GM23338 (cell line): ENCODE measurements around the gene LNX1. TPM values are rescaled to one million over a fixed set of nuclear protein-coding genes. Genes with fewer than 3 reads are reported as not detected.

Experiments used
- ATAC-seq: fragments of 200-7000 bp; cut with Tn5 transposase; 3 replicates; pipeline ENCODE4 v1.9.1; 2020
- DNase-seq: peaks from one replicate; pipeline ENCODE4 v3.0.0-alpha.2; 2015; ENCODE audit warnings: low spot score
- H2AFZ ChIP-seq: fragments of 200-600 bp; sonication (generic); 2 replicates; pipeline ENCODE4 v1.8.0; 2016; ENCODE audit warnings: antibody characterized with exemption, mild to moderate bottlenecking, moderate library complexity
- H3F3A ChIP-seq: fragments of 200-600 bp; sonication (generic); replicated peaks from 2 replicates; pipeline ENCODE4 v1.8.0; 2017; ENCODE audit warnings: antibody characterized with exemption, mixed run types, low read depth
- H3K27ac ChIP-seq: fragments of 200-600 bp; sonication (generic); 2 replicates; pipeline ENCODE4 v1.6.1; 2016; ENCODE audit warnings: low read depth
- H3K27me3 ChIP-seq: fragments of 200-600 bp; sonication (generic); 2 replicates; pipeline ENCODE4 v1.8.0; 2016; ENCODE audit warnings: mild to moderate bottlenecking, mixed run types, moderate library complexity; ENCODE audit not compliant: insufficient read depth
- H3K36me3 ChIP-seq: fragments of 200-600 bp; sonication (generic); 2 replicates; pipeline ENCODE4 v1.8.0; 2016; ENCODE audit warnings: mild to moderate bottlenecking; ENCODE audit not compliant: insufficient read depth
- H3K4me1 ChIP-seq: fragments of 200-600 bp; sonication (generic); 2 replicates; pipeline ENCODE4 v1.8.0; 2016; ENCODE audit warnings: mild to moderate bottlenecking, moderate library complexity; ENCODE audit not compliant: insufficient read depth
- H3K4me2 ChIP-seq: fragments of 200-600 bp; sonication (generic); 2 replicates; pipeline ENCODE4 v1.7.1; 2017; ENCODE audit warnings: mixed run types
- H3K4me3 ChIP-seq: fragments of 200-600 bp; sonication (generic); 2 replicates; pipeline ENCODE4 v1.6.1; 2016; ENCODE audit warnings: mixed run types
- H3K79me2 ChIP-seq: fragments of 200-600 bp; sonication (generic); replicated peaks from 2 replicates; pipeline ENCODE4 v1.8.0; 2017; ENCODE audit warnings: mild to moderate bottlenecking; ENCODE audit not compliant: insufficient read depth
- H3K9me2 ChIP-seq: fragments of 200-600 bp; sonication (generic); 2 replicates; pipeline ENCODE4 v1.8.0; 2017; ENCODE audit not compliant: insufficient read depth
- H4K20me1 ChIP-seq: fragments of 200-600 bp; sonication (generic); replicated peaks from 2 replicates; pipeline ENCODE4 v1.8.0; 2017; ENCODE audit warnings: mild to moderate bottlenecking; ENCODE audit not compliant: insufficient read depth
- H3K27ac Mint-ChIP-seq: 2 replicates; pipeline ENCODE4 v1.8.0; 2020; ENCODE audit warnings: inconsistent platforms, mild to moderate bottlenecking, moderate library complexity, mixed read lengths
- H3K27me3 Mint-ChIP-seq: 3 replicates; pipeline ENCODE4 v1.8.0; 2022; ENCODE audit warnings: low read depth, mild to moderate bottlenecking, moderate library complexity, mixed read lengths, inconsistent platforms; ENCODE audit not compliant: insufficient read depth, poor library complexity
- H3K36me3 Mint-ChIP-seq: 3 replicates; pipeline ENCODE4 v1.8.0; 2021; ENCODE audit warnings: low read depth, mild to moderate bottlenecking, inconsistent platforms, moderate library complexity, mixed read lengths
- H3K4me1 Mint-ChIP-seq: 3 replicates; pipeline ENCODE4 v1.8.0; 2020; ENCODE audit warnings: mild to moderate bottlenecking, inconsistent platforms, mixed read lengths
- H3K4me3 Mint-ChIP-seq: 3 replicates; pipeline ENCODE4 v1.8.0; 2021; ENCODE audit warnings: moderate library complexity, mild to moderate bottlenecking, inconsistent platforms, mixed read lengths
- H3K9me3 Mint-ChIP-seq: 3 replicates; pipeline ENCODE4 v1.8.0; 2020; ENCODE audit warnings: moderate library complexity, mild to moderate bottlenecking, inconsistent platforms, mixed read lengths
- CREB1 ChIP-seq: fragments of 250-450 bp; sonication (Bioruptor Pico); IDR thresholded peaks from 2 replicates; pipeline ENCODE4 v1.5.0; 2020; ENCODE audit warnings: low read depth, mild to moderate bottlenecking, moderate library complexity
- CTCF ChIP-seq, 2 experiments: fragments of 200-600 bp in 1 of 2; sonication (generic) in 1 of 2; conservative IDR thresholded peaks; 2 replicates each; pipeline versions ENCODE4 v1.5.1 to v1.6.1; 2016 to 2017; ENCODE audit warnings: antibody characterized with exemption in 2 of 2, low read depth in 2 of 2, mild to moderate bottlenecking in 2 of 2, moderate library complexity in 1 of 2
- ETS1 ChIP-seq: IDR thresholded peaks from 2 replicates; pipeline ENCODE4 v1.6.1; 2016; ENCODE audit warnings: antibody characterized with exemption
- EZH2 ChIP-seq: fragments of 200-600 bp; sonication (generic); IDR thresholded peaks from one replicate; pipeline ENCODE4 v1.8.0; 2017; ENCODE audit warnings: antibody characterized with exemption, mild to moderate bottlenecking, low read depth; ENCODE audit not compliant: unreplicated experiment
- EZH2phosphoT487 ChIP-seq: fragments of 200-600 bp; sonication (generic); IDR thresholded peaks from one replicate; pipeline ENCODE4 v1.8.1; 2018; ENCODE audit warnings: antibody characterized with exemption; ENCODE audit not compliant: unreplicated experiment
- JUNB ChIP-seq: IDR thresholded peaks from one replicate; pipeline ENCODE4 v1.6.1; 2016; ENCODE audit warnings: antibody characterized with exemption; ENCODE audit not compliant: unreplicated experiment
- NANOG ChIP-seq: IDR thresholded peaks from 2 replicates; pipeline ENCODE4 v1.6.1; 2016; ENCODE audit warnings: antibody characterized with exemption, borderline replicate concordance
- POLR2AphosphoS5 ChIP-seq: IDR thresholded peaks from 2 replicates; pipeline ENCODE4 v1.6.1; 2016; ENCODE audit warnings: antibody characterized with exemption, low read depth
- REST ChIP-seq: IDR thresholded peaks from one replicate; pipeline ENCODE4 v1.6.1; 2018; ENCODE audit warnings: antibody characterized with exemption; ENCODE audit not compliant: unreplicated experiment
- STAT1 ChIP-seq: IDR thresholded peaks from one replicate; pipeline ENCODE4 v1.6.1; 2016; ENCODE audit warnings: antibody characterized with exemption; ENCODE audit not compliant: unreplicated experiment
- ZNF114 ChIP-seq: fragments of 250-450 bp; sonication (Bioruptor Pico); IDR thresholded peaks from 2 replicates; pipeline ENCODE4 v1.5.0; 2020; ENCODE audit warnings: mild to moderate bottlenecking, moderate library complexity
- ZNF331 ChIP-seq: fragments of 250-450 bp; sonication (Bioruptor Pico); IDR thresholded peaks from 2 replicates; pipeline ENCODE4 v1.5.0; 2020; ENCODE audit warnings: low read depth, mild to moderate bottlenecking, moderate library complexity
- ZNF462 ChIP-seq: fragments of 250-450 bp; sonication (Bioruptor Pico); IDR thresholded peaks from 2 replicates; pipeline ENCODE4 v1.5.0; 2020; ENCODE audit warnings: mild to moderate bottlenecking, moderate library complexity
- polyA plus RNA-seq: library from polyadenylated mRNA; unstranded; fragments of >200 nt; fragmentation: Nextera tagmentation; extraction: Ambion mirVana; gene quantifications from 2 replicates; pipeline ENCODE4 v1.2.1, GENCODE V29; 2016
- total RNA-seq: library from RNA; depleted of rRNA; stranded (reverse); fragments of >200 nt; shearing (Covaris generic); gene quantifications from 2 replicates; pipeline ENCODE4 v1.2.3, GENCODE V29; 2014

The LNX1 gene
- total and polyA plus RNA-seq, 2 experiments from 2014 or later: 5.4 to 6.4 TPM

- no peak overlapping the region for H3K27ac Mint-ChIP-seq
- no peak overlapping the region for H3K4me2 ChIP-seq
- H3K27ac ChIP-seq: no peak overlapping the region
- DNase-seq (no peak), ATAC-seq (no peak)
- H3K27me3 Mint-ChIP-seq: peaks cover 2% of the 10 kb centered on the region
- H2AFZ ChIP-seq: no peak overlapping the region
- no peaks in the 10 kb centered on the region for H3K27me3 ChIP-seq
- TF ChIP-seq ZNF331 (CRISPR knock-in tag) (no peak), ZNF462 (no peak), REST (no peak), STAT1 (no peak), CREB1 (no peak), JUNB (no peak), EZH2phosphoT487 (no peak), ETS1 (no peak), CTCF (conservative IDR thresholded peaks at IDR 0.05; ENCODE audit: low read depth in 2 of 2) (no peak), POLR2AphosphoS5 (no peak), EZH2 (no peak), ZNF114 (CRISPR knock-in tag) (no peak), NANOG (no peak)
- H3K4me1 ChIP-seq: no peaks in the 10 kb centered on the region
- no peak overlapping the region for H3K4me3 ChIP-seq
- no peaks in the 10 kb centered on the region for H4K20me1 ChIP-seq
- H3K9me2 ChIP-seq: no peaks in the 10 kb centered on the region
- no peaks in the 10 kb centered on the region for H3F3A ChIP-seq
- H3K4me3 Mint-ChIP-seq: no peak overlapping the region
- H3K79me2 ChIP-seq: no peaks in the 10 kb centered on the region
- H3K36me3 ChIP-seq: no peaks in the 10 kb centered on the region
- H3K36me3 Mint-ChIP-seq: no peaks in the 10 kb centered on the region
- H3K9me3 Mint-ChIP-seq: no peaks in the 10 kb centered on the region
- H3K4me1 Mint-ChIP-seq: peaks cover 15% of the 10 kb centered on the region
Measured at GRCh38 chr4:53616219-53616618, 24.9 kb upstream of the LNX1 start.
